ENCODE data around the gene PLCB1.

GRCh38 chr20:8542110-8542486 is 410.0 kb downstream of the PLCB1 start:
- TF ChIP-seq CTCF (conservative IDR thresholded peaks at IDR 0.05) = no peak
- TF ChIP-seq ZFX (IDR thresholded peaks at IDR 0.05) = no peak
